ENCODE results near the gene VCP. TPM values are rescaled to one million over a fixed set of nuclear protein-coding genes. Genes with fewer than 3 reads are reported as not detected.

The VCP gene
- total RNA-seq, 1 experiment from 2014 or later, result 170 TPM

DNA sequence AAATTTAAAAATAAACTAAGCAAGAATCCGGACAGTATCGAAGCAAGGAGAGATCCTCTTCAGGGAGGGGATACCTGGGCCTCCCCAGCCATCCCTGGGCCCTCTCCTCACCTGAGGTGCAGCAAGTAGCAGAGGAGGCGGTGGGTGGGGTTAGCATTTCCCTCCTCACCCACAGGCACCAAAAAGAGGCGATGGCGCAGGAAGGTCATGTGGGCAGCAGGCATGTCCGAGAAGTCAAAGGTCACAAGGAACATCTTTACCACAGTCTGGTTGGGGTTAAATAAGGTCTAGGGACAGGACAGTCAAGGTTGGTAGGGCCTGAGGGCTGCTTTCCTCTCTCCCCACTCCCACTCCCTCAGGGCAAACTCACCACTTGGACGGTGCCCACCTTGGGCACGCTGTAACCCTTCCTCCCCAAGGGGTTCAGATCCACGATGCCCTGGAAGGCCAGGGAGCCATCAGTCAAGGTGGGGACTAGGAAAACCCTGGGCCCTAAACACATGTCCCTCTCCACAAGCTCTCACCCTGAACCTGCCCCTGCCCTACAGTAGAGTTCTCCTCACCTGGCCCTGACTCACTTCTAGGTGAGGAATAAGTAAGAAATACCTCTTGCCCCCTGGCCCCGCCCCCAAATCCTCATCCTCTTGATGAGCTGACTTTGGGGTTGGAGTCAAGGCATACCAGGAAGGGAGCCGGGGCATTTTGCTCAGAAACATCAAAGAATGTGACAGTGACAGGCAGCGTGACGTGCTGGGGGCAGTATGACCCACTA is 33.3 kb upstream of the VCP start:
- Histone ChIP-seq H3K27me3 (ENCODE audit: insufficient read depth, low read length) (no peaks in the 10 kb centered on the region), H2AFZ (ENCODE audit: low read depth, low read length, poor library complexity, severe bottlenecking) (no peak overlapping the region), H3K79me2 (ENCODE audit: insufficient read depth, low read length) (peaks cover 22% of the 10 kb centered on the region), H3K9me3 (ENCODE audit: control insufficient read depth in 1 of 2, insufficient read depth in 1 of 2, low read depth in 1 of 2, low read length in 2 of 2) (no peaks in the 10 kb centered on the region), H3K27ac (ENCODE audit: low read depth, low read length) (no peak overlapping the region), H3K4me3 (replicated peaks in 1 of 2; ENCODE audit: low read depth in 1 of 2, low read length in 2 of 2) (no peak overlapping the region), H3K36me3 (ENCODE audit: control insufficient read depth in 1 of 2, insufficient read depth in 2 of 2, low read length in 2 of 2) (peaks cover 7 to 10% of the 10 kb centered on the region in 2 experiments), H3K9me2 (ENCODE audit: insufficient read depth) (no peaks in the 10 kb centered on the region), H3K4me1 (ENCODE audit: control insufficient read depth in 1 of 2, insufficient read depth in 2 of 2, low read length in 2 of 2) (peaks cover 14 to 35% of the 10 kb centered on the region in 2 experiments), H3K9ac (ENCODE audit: low read length) (no peak overlapping the region), H3K4me2 (ENCODE audit: low read length) (no peak overlapping the region), H4K20me1 (ENCODE audit: insufficient read depth) (no peaks in the 10 kb centered on the region)
- RAD21 ChIA-PET (ENCODE audit: low non-redundant PET in 1 of 2, low total read pairs in 2 of 2, uncharacterized antibody in 2 of 2, unreplicated experiment in 2 of 2), result no interaction called here
- DNase-seq (ENCODE audit: low read depth, low spot score), result no peak
- no TSS peak for BruUV-seq (replicated peaks)
- ATAC-seq, result no peak
- TF ChIP-seq POLR2AphosphoS5 (IDR thresholded peaks at IDR 0.05; ENCODE audit: low read depth, low read length) (no peak), EZH2 (IDR thresholded peaks at IDR 0.05) (no peak), MAX (IDR thresholded peaks at IDR 0.05) (no peak), ELF1 (IDR thresholded peaks at IDR 0.05; ENCODE audit: borderline replicate concordance, low read depth) (no peak), CEBPB (IDR thresholded peaks at IDR 0.05; ENCODE audit: low read depth) (no peak), TCF7L2 (IDR thresholded peaks at IDR 0.05; ENCODE audit: borderline replicate concordance, extremely low read depth, insufficient read depth, insufficient read length) (no peak), RAD21 (IDR thresholded peaks at IDR 0.05; ENCODE audit: low read depth) (no peak), SRF (IDR thresholded peaks at IDR 0.05; ENCODE audit: low read depth) (no peak), ZNF274 (IDR thresholded peaks at IDR 0.05; ENCODE audit: low read depth, low read length) (no peak), YY1 (IDR thresholded peaks at IDR 0.05; ENCODE audit: extremely low read depth, insufficient replicate concordance, low read depth, low read length) (no peak), SP1 (IDR thresholded peaks at IDR 0.05; ENCODE audit: low read depth) (no peak), FOSL1 (IDR thresholded peaks at IDR 0.05; ENCODE audit: low read depth) (no peak), CBX3 (IDR thresholded peaks at IDR 0.05; ENCODE audit: low read depth) (no peak), JUND (IDR thresholded peaks at IDR 0.05) (no peak), SIN3A (IDR thresholded peaks at IDR 0.05; ENCODE audit: low read depth) (no peak), EGR1 (IDR thresholded peaks at IDR 0.05; ENCODE audit: low read depth) (no peak)
- TF ChIP-seq, protein P1, sequence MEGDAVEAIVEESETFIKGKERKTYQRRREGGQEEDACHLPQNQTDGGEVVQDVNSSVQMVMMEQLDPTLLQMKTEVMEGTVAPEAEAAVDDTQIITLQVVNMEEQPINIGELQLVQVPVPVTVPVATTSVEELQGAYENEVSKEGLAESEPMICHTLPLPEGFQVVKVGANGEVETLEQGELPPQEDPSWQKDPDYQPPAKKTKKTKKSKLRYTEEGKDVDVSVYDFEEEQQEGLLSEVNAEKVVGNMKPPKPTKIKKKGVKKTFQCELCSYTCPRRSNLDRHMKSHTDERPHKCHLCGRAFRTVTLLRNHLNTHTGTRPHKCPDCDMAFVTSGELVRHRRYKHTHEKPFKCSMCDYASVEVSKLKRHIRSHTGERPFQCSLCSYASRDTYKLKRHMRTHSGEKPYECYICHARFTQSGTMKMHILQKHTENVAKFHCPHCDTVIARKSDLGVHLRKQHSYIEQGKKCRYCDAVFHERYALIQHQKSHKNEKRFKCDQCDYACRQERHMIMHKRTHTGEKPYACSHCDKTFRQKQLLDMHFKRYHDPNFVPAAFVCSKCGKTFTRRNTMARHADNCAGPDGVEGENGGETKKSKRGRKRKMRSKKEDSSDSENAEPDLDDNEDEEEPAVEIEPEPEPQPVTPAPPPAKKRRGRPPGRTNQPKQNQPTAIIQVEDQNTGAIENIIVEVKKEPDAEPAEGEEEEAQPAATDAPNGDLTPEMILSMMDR (IDR thresholded peaks at IDR 0.05 in 2 of 3, conservative IDR thresholded peaks at IDR 0.05 in 1 of 3; ENCODE audit: borderline replicate concordance in 1 of 3, insufficient read depth in 1 of 3, low read depth in 2 of 3, low read length in 2 of 3), result no peak
- intact Hi-C loops (cut with micrococcal nuclease), result no loop called here
- POLR2A ChIA-PET, result no interaction called here
- CTCF ChIA-PET, result no interaction called here
